Hematopoietic multipotent progenitor cell treated with erythropoietin and hydrocortisone succinate and interleukin-3 and kit ligand, for 4 days (in vitro differentiated cells): ENCODE data around the gene LCT.
A peak's percentile ranks its signal among the peaks of the same experiment; 100 is the strongest.

ENCODE experiments used
- DNase-seq: peaks from one replicate; pipeline ENCODE4 v3.0.0-alpha.2; 2015

The LCT gene

DNA sequence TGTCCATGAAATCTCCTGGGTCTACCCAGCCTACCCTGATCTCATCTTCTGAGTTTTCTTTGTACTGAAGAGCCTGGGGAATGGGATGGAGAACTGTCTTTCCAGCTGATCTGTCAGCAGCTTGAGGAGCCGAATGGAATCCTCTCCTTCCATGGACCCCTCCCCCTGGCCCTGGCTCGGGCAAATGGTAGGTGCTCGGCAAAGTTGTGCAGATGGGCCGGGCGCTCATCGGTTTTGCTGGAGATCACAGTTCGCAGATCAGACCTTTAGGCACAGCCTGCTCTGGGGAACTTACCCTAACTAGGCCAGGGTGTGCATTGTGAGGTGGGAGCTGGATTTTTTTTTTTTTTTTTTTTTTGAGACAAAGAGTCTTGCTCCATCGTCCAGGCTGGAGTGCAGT is 40.4 kb downstream of the LCT start:
- DNase-seq = no peak

DNA sequence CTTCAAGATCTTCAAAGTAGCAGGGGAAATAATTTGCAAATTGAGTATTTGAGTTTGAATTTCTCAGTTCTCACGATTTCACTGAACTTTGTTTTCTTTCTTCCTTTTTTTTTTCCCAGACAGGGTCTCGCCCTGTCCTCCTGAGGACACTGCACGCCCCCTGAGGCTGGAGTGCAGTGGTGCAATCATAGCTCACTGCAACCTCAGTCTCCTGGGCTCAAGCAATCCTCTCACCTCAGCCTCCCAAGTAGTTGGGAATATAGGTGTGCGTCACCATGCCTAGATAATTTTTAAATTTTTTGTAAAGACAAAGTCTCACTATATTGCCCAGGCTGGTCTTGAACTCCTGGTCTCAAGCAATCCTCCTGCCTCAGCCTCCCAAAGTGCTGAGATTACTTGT is 41.3 kb downstream of the LCT start:
- DNase-seq = peak; percentile 38

DNA sequence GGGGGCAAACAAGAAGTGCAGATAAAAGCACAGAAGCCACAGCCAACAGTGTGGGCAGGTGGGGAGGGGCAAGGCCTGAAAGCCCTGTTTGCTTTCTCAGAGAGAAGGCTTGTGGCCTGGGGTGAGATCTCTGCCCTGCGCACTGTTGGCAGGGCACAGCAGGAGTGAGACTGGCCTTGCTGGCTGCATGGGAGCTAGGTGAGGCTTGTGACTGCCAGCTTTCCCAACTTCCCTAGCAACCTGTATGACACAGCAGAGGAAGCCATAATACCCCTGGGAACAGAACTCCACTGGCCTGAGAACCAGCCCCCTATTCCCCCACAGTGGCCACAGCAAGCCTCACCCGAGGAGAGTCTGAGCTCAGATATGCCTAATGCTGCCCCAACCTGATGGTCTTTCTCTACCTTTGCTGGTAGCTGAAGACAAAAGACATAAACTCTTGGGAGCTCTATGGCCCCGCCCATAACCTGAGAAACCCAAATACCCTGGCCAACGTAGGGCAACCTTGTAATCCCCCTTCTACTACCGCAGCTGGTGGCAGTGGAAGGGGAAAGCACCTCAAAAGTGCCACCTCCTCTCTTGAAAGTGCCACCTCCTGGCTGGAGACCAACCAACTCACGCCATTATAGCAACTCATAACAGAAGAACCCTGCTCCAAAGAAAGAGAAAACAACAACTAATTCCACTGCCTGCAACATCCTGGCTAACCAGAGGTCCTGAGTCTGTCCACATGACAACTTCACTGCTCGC is 44.4 kb downstream of the LCT start:
- DNase-seq = peak; percentile 47

DNA sequence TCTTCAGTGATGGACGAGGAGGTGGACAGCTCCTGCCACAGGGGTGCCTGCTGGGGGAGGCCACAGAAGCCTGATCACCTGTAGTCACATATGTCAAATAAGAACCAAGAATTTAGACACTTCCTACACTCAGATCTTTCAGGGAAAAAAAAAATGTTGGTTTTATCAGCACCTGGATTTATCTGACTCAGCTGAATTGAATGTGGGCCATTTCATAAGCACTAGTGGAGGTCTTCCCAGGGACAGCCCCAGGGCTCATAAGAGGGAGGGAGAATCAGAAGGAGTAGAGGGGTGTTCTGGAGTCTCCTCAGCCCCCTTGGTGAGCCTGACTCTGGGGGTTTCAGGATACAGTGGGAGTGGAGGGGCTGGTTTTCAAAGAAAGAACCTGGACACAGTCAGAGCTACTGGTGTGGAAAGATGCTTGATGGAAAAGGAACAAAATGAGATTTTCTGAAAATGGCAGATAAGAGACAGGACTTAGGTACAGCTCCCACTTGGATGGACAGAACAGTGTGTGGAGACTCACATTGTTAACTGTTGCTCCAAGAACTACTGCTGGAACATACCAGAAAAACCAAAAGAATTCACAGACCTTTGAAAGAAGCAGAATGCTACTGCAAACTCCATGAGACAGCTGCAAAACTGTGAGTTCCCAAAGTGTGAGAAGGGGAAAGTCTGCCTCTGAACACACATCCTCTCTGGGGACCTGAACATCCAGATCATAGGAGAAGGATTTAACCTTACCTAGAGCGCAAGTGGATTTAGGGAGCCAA is 45.4 kb downstream of the LCT start:
- DNase-seq = no peak

DNA sequence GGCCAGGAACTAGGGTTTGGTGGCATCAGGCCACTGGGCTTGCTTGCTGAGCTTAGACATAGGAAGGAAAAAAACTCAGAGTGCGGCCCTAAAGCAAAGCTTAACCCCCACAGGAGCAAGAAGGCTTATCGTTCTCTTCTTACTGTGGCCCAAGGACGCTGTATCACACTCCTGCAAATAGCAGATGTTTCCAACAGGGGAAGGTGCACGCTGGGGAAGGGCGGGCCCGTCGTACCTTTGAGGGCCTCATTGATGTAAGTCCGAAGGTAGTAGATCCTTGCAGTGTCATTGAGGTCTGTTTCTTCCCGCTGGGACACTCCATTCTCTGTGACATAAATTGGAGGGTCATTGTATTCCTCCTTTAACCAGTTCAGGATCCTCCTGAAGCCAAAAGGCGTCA is 46.6 kb downstream of the LCT start:
- DNase-seq = no peak

DNA sequence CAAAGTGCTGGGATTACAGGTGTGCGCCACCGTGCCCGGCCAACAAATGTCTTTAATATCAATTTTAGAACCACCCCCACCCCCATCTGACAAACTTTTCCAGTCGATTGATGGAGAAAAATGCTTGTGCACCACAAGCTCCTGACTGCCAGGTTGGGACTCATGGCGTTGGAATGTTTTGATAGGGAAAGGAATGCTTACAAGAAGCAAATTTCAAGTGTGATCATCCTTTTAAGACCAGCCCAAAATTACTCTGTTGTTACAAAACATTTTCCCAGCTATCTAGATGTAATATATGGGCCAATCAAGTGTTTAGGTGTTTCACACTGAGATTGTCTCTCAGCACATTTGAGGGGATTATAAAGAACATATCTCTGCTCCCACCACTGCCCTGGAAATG is 50.2 kb downstream of the LCT start:
- no peak for DNase-seq

DNA sequence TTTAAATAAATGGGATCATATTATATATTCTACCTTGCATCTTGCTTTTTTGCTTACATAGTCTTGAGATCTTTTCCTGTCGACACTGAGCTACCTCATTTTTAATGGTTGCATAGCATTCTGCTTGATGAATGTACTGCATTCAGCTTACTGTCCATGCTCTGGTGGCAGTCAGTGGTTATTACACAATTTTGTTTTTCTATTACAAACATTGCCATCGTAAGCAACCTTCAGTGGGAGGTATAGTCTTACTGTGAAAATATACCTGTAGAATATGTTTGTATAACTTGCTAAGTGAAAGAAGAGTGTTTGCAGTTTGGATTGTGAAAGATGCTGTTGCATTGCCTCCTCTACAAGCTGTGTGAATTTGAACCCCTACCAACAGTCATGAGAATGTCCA is 52.0 kb downstream of the LCT start:
- DNase-seq = peak; percentile 42

DNA sequence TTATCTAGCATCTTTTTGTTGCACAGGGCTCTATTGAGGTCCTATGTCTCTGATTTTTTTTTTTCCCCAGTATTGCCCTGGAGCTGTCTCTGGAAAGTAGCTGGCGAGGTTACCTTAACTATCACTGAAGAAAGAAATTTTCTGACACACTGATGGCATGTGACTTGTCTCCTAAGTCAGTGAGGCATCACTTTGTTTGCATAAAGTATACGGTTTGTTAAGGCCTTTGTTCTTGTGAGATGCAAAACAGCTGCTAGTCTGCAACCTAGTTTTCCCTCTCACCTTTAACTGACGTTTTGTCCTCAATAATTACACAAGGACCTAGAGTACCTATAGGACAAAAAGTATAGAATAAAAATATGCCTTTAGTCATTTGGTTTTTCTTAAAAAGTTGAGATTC is 53.5 kb downstream of the LCT start:
- DNase-seq = no peak

DNA sequence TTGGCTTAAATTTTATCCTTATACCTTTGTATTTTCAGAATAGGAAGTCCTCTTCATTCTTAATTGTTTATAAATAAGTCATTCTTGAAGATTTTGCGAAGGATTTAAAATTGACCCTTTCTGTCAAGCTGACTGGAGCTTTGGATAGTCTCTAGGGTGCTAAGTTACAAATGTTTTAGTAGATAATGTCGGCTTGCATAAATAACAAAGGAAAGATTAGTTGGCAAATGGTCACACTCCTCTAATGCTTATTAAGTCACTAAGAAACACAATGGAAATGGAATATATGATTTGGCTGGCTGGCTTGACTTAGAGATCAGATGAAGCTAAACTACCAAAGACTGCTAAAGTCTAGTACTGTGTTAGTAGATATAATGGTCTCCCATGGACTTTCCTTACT is 54.8 kb downstream of the LCT start:
- DNase-seq = no peak

DNA sequence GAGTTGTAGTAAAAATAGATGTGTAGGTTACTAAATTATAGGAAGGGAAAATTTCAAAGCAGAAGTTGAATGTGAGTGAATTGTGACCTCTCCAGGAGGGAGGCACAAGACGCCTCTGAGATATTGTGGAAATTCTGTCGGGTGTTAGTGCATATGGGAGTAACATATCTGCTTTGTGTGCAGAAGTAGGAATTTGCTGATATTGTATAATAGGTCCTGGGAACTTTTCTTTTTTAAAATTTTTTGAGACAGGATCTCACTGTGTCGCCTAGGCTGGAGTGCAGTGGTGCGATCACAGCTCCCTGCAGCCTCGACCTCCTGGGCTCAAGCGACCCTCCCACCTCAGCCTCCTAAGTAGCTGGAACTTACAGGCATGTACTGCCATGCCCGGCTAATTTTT is 60.6 kb downstream of the LCT start:
- no peak for DNase-seq

DNA sequence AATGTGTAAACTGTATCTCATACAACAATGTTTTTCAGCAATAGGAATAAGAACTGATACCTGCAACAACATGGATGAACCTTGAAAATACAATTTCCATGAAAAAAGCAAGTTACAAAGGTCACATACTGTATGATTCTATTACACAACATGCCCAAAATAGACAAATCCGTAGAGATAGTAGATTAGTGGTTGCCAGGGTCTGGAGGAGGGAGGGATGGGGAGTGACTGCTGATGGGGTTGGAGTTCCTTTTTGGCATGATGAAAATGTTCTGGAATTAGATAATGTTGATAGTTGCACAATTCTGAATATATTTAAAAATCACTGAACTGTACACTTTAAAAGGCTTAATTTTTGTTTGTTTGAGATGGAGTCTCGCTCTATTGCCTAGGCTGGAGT is 61.6 kb downstream of the LCT start:
- DNase-seq = no peak

DNA sequence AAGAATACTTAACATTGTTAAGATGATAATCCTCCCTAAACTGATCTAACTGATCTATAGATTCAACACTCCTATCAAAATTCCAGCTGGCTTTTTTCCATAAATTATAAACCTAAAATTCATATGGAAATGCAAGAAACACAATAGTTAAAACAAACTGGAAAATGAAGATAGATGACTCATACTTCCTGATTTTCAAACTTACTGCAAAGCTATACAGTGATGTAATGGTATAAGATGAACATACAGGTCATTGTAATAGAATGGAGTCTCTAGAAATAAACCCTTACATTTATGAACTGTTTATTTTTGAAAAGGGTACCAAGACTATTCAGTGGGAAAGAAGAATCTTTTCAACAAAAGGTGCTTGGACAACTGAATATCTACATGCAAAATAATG is 63.1 kb downstream of the LCT start:
- DNase-seq = peak; percentile 24

DNA sequence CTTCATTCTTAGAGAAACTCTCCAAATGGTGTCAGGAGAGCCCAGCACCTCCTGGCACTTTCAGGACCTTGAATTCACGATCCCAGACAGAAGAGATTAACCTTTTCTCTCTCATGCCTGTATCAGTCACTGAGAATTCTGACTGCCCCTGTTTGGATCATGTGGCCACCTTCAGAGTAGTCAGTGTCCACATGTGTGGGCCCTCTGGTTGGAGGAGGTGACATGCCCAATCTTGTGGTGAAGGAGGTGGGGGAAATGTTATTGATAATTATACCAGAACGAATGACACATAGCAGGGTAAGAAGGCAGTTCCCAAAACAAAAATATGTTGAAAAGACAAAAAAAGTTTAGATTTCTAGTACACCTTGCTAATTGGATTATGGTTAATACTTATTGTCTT is 63.7 kb downstream of the LCT start:
- no peak for DNase-seq

DNA sequence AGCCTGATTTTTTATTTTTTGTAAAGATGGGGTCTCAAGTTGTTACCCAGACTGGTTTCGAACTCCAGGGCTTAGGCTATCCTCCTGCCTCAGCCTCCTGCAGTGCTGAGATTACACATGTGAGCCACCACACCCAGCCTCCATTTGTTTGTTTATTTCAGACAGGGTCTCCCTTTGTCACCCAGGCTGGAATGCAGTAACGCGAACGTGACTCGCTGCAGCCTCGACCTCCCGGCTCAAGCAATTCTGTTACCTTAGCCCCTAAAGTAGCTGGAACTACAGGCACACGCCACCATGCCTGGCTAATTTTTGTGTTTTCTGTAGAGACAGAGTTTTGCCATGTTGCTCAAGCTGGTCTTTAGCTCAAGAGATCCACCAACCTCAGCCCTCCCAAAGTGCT is 68.1 kb downstream of the LCT start:
- no peak for DNase-seq

DNA sequence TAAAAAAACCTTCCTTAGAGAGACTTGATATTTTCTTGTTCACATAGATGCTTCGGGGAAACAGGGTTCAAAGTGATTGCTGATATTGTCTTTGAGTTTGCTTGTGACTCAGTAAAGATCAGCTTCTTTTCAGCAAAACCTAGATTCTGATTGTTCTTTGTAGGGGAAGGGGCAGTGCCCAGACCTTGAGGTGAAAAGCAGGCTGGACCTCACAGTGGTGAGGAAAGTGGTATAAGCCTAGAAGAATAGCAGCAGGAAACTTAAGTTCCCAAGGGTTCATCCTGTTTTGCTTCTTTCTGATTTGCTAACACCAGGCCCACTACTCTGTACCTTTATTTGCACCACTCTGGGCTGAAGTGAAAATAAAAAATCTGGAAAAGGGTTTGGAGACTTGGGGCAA is 74.5 kb downstream of the LCT start:
- no peak for DNase-seq

DNA sequence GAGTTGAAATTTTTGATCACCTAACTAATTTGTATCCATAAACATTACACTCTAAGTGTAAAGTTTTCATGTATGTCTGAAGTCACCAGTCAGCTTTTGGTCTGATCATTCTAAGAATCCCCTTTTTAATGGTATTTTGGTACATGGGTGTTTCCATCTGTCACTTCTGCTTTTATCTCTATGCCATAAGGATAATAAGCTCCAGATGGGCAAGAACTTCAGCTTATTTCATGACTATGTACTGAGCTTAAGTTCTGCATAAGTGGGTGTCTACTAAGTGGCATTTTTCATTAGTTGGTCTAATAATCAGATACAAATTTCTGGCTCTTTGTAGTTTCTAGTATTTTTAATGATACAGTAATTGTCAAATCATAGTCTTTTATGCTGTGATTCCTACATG is 75.0 kb downstream of the LCT start:
- DNase-seq = peak; percentile 28

DNA sequence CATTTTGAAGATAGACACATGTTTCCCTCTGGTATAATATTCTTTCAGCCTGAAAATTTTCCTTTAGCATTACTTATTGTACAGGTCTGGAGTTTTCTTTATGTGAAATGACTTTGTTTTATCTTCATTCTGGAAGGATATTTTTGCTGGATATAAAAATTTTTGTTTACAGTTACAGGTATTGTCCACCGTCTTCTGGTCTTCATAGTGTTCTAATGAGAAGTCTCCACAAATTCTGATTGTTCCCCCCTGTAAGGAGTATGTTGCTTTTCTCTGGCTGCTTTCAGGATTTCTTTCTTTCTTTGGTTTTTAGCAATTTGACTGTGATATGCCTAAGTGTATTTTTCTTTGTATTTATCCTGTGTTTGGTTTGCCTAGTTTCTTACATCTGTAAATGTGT is 80.3 kb downstream of the LCT start:
- DNase-seq = no peak

DNA sequence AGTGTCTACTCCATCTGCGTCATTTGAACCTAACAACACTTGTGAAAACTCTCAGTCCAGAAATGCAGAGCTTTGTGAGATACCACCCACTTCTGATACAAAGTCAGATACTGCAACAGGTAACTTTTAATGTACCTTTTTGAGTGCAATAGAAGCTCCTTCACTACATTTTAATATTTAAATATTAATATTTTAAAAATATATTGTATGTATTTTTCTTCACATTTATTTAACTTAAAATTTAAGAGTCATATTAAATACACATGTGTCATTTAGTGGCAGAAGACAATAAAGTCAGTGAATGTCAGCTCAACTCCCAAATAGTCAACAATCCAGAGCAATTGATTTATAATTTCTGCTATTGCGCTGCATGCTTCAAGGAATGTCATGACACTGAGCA is 81.4 kb downstream of the LCT start:
- DNase-seq = no peak

DNA sequence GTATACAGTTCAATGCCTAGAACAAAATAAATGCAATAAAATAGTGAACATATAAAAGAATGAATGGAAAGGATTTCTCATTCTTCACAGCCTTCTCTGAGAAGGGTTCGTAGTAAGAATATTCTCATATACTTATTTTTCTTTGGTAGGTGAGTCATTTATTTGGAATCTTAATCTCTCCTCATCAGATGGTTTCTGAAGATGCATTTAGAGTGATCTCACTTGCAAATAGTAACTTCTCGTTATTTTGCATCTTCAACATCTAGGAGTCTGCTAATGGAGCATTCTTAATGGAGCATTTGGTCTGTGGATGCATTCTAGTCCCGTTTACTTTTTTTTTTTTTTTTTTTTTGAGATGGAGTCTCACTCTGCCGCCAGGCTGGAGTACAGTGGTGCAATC is 91.4 kb downstream of the LCT start:
- no peak for DNase-seq

DNA sequence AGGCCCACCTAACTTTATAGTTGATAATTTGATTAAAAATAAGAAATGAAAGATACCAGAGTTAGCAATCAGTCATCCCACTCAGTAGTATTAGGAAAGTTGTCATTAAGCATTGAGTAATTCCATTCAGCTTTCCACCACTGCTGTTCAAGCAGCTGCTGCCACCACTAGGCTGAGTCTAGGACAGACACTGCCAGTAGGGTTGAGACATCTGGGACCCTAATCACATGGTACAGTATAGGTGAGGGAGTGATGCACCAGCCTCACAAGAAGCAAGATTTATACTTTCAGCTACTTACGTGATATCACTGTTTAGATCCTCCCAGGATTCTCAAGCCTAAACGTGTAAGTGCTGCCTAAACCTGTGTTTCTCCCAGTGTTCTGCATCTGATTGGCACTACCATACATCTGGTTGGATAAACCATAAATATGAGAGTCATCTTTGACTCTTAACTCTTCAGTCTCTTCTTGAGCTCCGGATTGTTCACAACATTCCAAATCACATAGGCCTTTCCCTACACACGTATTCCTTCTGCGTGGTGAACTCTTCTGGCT is 92.1 kb downstream of the LCT start:
- peak; percentile 70 for DNase-seq

DNA sequence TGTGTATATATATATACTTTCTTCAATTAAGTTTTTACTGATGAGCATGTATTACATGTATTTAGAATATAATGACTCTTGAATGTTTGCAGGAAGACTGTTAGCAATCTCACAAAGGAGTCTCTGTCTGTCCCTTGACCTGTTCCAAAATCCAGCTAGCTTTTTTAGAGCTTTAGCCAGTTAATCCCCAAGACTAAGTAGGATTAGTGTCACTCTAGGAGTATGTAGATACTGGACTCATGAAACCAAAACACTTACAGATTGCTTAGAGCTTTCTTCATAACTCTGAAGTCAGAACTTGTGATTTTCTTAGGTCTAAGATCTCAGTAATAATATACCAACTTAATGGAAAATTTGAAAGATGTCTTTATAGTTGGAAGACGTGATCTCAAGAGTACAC is 93.1 kb downstream of the LCT start:
- DNase-seq = no peak

DNA sequence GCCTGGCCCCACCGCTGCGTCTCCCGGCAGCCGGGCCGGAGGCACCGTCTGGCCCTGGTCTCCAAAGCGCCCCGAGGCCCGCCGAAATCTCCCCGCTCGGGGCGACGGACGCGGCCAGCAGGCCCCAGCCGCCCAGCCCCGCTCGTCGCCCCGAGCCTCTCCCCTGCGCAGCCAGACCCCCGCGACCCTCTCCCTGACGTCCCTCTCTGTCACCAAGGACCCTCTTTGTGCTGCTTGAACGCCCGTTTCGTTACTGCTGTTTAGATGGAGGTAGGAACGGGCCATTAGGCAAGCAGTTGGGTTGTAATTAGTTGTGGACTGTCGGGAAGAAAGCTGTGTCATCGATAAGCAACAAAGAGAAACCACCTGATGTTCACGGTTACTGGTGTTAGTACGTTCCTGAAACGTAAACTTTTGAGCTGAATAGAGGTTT is 94.6 kb downstream of the LCT start:
- peak; percentile 76 for DNase-seq

DNA sequence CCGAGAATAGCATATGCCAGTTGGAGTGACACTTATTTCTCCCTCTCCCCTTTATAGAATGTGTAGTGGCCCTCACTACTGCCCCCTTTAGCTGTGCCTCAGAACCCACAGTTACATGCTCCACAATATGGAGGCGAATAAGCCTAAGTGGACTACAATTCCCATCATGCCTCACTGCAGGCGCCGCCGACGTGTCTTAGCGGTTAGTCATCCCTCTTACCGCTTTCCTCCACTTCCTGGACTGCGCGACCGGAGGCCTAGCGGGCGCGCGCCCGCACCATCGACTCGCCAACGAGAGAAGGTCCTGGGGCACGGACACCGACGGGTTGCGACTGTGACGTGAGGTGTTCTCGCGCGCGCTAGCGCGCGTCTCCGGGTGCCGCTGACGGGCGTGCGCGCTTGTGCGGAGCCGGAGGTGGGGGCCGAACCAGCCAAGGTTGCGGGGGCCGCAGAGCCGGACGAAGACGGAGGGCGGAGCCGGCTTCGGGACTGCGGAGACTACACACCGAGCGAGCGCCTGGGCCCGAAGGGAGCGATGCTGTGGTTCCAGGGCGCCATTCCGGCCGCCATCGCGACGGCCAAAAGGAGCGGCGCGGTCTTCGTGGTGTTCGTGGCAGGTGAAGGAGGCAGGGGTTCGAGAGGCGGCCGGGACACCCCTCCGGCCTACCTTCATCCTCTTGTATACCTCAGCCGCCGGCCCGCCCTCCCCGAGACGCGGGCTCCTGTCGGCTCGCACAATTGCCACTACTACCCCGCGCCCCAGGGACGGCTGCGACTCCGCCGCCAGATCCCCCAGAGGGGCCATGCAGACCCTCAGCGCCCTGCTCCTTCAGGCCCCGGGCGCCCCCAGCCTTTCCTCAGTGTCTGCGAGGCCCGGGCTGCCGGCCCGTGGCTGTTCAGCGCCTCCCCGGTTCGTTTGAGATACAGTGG is 95.3 kb downstream of the LCT start, which contains the start of gene UBXN4:
TSS of gene UBXN4 (plus strand) at position 461 of the 930 bp plus-strand sequence. CDS start at position 536, 75 bp downstream.
- DNase-seq = peak; percentile 99
